Mucosa of descending colon (tissue), 3 donors: Measurements from ENCODE around the gene HES3. TPM values are rescaled to one million over a fixed set of nuclear protein-coding genes. Genes with fewer than 3 reads are reported as not detected.

Source experiments
- ATAC-seq: fragments of 200-7000 bp; cut with Tn5 transposase; one replicate; pipeline ENCODE4 v1.9.1; 2020; ENCODE audit warnings: mild to moderate bottlenecking, moderate library complexity
- DNase-seq, 3 donors: peaks; one replicate each; pipeline ENCODE4 v3.0.0-alpha.2; 2020
- H3K36me3 ChIP-seq: fragments of 200-600 bp; one replicate; pipeline ENCODE4 v1.8.0; 2021; ENCODE audit warnings: low read depth, mild to moderate bottlenecking
- H3K4me1 ChIP-seq: fragments of 200-600 bp; one replicate; pipeline ENCODE4 v1.8.0; 2021; ENCODE audit warnings: low read depth, mild to moderate bottlenecking
- H3K4me3 ChIP-seq: fragments of 200-600 bp; one replicate; pipeline ENCODE4 v1.8.0; 2021; ENCODE audit warnings: mild to moderate bottlenecking
- H3K9me3 ChIP-seq: fragments of 200-600 bp; one replicate; pipeline ENCODE4 v1.8.0; 2021; ENCODE audit warnings: mild to moderate bottlenecking
- CTCF ChIP-seq: fragments of 200-600 bp; IDR thresholded peaks from one replicate; pipeline ENCODE4 v1.8.0; 2022; ENCODE audit warnings: antibody characterized with exemption, mild to moderate bottlenecking
- intact Hi-C, 2 donors: fragments of 100-400 bp; cut with DNase I in 1 of 2; cut with micrococcal nuclease in 1 of 2; formaldehyde crosslinking; loops; one replicate each; pipeline versions ENCODE4 v1.11.0 to v1.11.1; 2022; cut with DNase I, micrococcal nuclease
- total RNA-seq, 3 donors: library from RNA; stranded (reverse); fragmentation: NEBNext Ultra II Directional in 2 of 3; extraction: Animal tissue kit (Norgen Biotek cat#: 25700) in 2 of 3; gene quantifications; one replicate each; pipeline versions ENCODE4 v1.2.1 to v1.2.4, GENCODE V29; 2021 to 2023
- donor health status: DM: no; HTN: no; CAD: no; lungs with moderate emphysema.
- donor health status: DM: no; HTN: no; CAD: no.
- donor health status: DM: no; HTN: yes; CAD: no.

The HES3 gene
- total RNA-seq, 3 donors from 2014 or later, result not detected

GRCh38 chr1:6200188-6200809 is 43.7 kb upstream of the HES3 start:
- Histone ChIP-seq H3K9me3 (no peaks in the 10 kb centered on the region), H3K4me3 (no peak overlapping the region), H3K4me1 (peaks cover 11% of the 10 kb centered on the region), H3K36me3 (no peaks in the 10 kb centered on the region)
- no peak for TF ChIP-seq CTCF
- intact Hi-C loops, result no loop called here
- DNase-seq (no peak), ATAC-seq (no peak)

- no peaks in the 10 kb centered on the region for H3K9me3 ChIP-seq
- no peaks in the 10 kb centered on the region for H3K36me3 ChIP-seq
- H3K4me3 ChIP-seq, result no peak overlapping the region
- no peak for ATAC-seq
- intact Hi-C loops, result no loop called here
- no peak for TF ChIP-seq CTCF
- DNase-seq, result peak in 1 of 3 donors; percentile 17
- H3K4me1 ChIP-seq, result peaks cover 24% of the 10 kb centered on the region
These were observed 41.7 kb upstream of the HES3 start for GRCh38 chr1:6202256-6202655.

GRCh38 chr1:6205849-6206519 is 38.0 kb upstream of the HES3 start, which contains the start of gene RNF207:
Gene RNF207, plus strand, starts transcription at chr1:6206119. Its CDS starts 417 bp downstream, at chr1:6206536.
- H3K4me3 ChIP-seq, result peak within 1 kb of the TSS; percentile 44
- ATAC-seq, result peak; percentile 83
- H3K9me3 ChIP-seq, result no peaks in the 10 kb centered on the region
- H3K36me3 ChIP-seq, result no peaks in the 10 kb centered on the region
- TF ChIP-seq CTCF, result no peak
- DNase-seq, result peak; percentile 79 to 87 (median 85)
- intact Hi-C loops, result no loop called here
- H3K4me1 ChIP-seq, result peaks cover 32% of the 10 kb centered on the region

GRCh38 chr1:6206520-6206855 is 37.5 kb upstream of the HES3 start:
- Histone ChIP-seq H3K4me3 (peak overlapping the region; percentile 44), H3K36me3 (no peaks in the 10 kb centered on the region), H3K4me1 (peaks cover 32% of the 10 kb centered on the region), H3K9me3 (no peaks in the 10 kb centered on the region)
- DNase-seq (peak in 1 of 3 donors; percentile 54), ATAC-seq (no peak)
- no peak for TF ChIP-seq CTCF
- intact Hi-C loops, result no loop called here

GRCh38 chr1:6207075-6207885 is 36.7 kb upstream of the HES3 start:
- H3K4me1 ChIP-seq, result peaks cover 32% of the 10 kb centered on the region
- intact Hi-C loops, result no loop called here
- ATAC-seq, result no peak
- TF ChIP-seq CTCF, result no peak
- H3K4me3 ChIP-seq, result no peak overlapping the region
- DNase-seq, result peak in 1 of 3 donors; percentile 55
- H3K36me3 ChIP-seq, result no peaks in the 10 kb centered on the region
- H3K9me3 ChIP-seq, result no peaks in the 10 kb centered on the region
